HG03439 (cell line): ENCODE data around the gene KLF9.
"Not testable (repeated sequence)": the region's sequence is repeated elsewhere in the genome, so short reads cannot be mapped to it uniquely, and the experiment has no call there.

Experiments
- ATAC-seq: cut with Tn5 transposase; IDR thresholded peaks from one replicate; pipeline ENCODE4 v1.9.1; 2021; ENCODE audit warnings: mild to moderate bottlenecking, moderate library complexity; ENCODE audit not compliant: unreplicated experiment

KLF9 gene

DNA sequence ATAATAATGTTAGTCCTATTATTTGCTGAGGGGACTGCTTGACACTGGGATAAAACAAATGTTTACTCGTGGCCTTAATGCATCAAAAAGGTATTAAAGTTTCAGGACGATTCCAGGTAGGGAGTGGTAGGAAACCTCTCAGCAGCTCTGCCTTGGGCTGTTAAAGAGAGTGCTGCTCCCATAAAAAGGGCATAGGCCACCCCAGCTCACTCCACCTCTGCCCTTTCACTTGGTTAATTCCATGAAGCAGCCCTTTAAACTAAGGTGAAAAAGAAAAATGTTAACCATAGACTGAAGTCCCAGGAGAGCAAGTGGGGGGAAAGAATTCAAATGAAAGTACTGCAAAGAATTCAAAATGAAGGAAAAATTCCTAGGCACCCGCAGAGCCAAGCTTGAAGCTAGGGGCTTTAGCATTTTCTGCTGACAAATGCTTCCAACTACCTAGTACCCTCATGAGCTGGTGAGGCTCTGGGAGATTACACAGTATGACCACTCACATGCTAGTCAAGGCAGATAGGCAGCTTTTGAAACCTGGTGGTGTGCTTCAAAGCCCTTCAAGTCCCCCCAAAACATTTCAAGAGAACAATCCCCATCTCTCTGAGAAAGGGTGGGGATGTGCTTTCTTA lies 8.5 kb downstream of the KLF9 start:
- peak; percentile 8 for ATAC-seq

- ATAC-seq, result no peak
Measured at GRCh38 chr9:70404261-70404660, 10.2 kb downstream of the KLF9 start.

DNA sequence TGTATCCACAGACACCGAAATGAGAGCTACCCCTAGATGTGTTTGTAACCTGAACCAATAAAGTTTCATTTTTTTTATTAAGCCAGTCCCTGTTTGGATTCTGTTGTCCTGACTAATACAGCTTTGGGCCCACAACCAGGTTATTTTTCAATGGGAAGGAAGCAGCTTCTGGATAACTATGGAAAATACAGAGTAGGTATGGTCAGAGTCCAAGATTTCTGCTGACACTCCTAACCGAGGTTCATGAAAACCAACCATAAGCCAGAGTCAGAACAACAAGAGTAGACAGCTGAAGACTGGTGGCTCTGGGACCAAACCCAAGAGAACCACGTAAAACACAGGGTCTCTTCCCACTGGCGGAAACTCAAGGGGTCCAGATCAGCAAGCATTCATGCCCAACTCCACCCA lies 10.8 kb downstream of the KLF9 start:
- no peak for ATAC-seq

- ATAC-seq, result no peak
Measured at GRCh38 chr9:70403166-70403565, 11.3 kb downstream of the KLF9 start.

- no peak for ATAC-seq
Measured at GRCh38 chr9:70402213-70402612, 12.2 kb downstream of the KLF9 start.

- not testable (repeated sequence) for ATAC-seq
Measured at GRCh38 chr9:70401241-70401640, 13.2 kb downstream of the KLF9 start.

GRCh38 chr9:70400107-70400892 lies 14.2 kb downstream of the KLF9 start:
- no peak for ATAC-seq

GRCh38 chr9:70399141-70399540 lies 15.3 kb downstream of the KLF9 start:
- no peak for ATAC-seq

GRCh38 chr9:70398145-70398556 lies 16.3 kb downstream of the KLF9 start:
- ATAC-seq, result peak; percentile 98

GRCh38 chr9:70395652-70396051 lies 18.8 kb downstream of the KLF9 start:
- ATAC-seq, result no peak

GRCh38 chr9:70392850-70393249 lies 21.6 kb downstream of the KLF9 start:
- no peak for ATAC-seq

DNA sequence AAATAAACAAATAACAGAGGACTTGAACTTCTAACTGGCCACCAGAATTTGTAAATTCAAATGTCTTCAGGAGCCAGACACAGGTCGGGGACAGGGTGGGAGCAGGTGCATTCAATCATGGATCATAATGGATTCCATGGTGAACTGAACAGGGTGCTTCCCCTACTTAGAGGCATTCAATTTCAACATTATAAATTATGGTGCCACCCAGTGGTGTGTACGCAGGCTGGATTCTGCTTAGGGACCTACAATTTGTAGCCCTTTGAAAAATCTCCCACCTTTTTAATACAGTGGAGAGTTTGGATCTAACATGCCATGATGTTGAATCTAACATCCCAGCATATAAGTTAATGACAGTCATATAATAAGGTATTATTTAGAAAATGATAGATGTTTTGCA lies 22.3 kb downstream of the KLF9 start:
- no peak for ATAC-seq

GRCh38 chr9:70390933-70391341 lies 23.5 kb downstream of the KLF9 start:
- no peak for ATAC-seq

DNA sequence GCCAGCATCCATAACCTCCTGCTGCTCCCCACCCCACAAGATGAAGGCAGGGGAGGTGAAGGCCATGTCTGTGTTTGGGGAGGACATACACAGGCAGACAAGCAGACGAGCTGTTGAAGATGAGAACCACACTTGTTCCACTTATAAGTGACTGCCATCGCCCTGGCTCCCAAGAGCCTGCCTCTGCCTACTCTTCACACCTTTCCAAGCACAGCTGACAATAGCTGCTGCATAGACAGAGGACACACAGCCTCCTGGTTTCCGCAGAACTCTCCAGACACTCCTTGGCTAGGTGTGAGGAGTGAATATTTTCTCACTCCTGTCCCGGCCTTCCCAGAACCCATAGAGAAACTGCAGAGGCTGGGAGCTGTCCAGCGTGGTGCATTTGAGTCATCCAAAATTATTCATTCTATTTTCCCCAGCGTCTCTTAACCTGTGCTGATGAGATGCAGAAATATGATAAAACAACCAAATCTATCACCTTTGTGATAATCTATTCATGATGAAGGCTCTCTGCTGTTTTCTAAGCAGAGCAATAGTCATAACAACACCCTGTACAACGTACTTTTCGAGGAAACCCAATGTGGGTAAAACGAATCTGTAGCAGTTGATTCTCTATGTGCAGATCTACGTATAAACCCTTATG lies 24.7 kb downstream of the KLF9 start:
- ATAC-seq, result no peak

- ATAC-seq, result no peak
Measured at GRCh38 chr9:70389188-70389587, 25.3 kb downstream of the KLF9 start.

DNA sequence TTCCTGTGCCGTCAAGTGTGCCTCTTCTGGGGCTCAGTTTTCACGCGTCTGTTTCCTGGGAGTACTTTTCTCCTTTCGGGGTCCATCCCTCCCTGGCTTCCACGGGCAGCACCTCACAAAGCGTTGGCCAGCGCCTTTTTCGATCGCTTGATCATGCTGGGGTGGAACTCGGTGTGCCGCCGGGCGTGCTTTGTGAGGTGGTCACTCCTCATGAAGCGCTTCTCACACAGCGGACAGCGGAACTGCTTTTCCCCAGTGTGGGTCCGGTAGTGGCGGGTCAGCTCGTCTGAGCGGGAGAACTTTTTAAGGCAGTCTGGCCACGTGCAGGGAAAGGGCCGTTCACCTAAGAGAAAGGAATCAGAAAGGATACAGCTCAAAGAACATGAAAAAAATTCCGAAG lies 26.8 kb downstream of the KLF9 start:
- ATAC-seq, result no peak

GRCh38 chr9:70385426-70385825 lies 29.0 kb downstream of the KLF9 start:
- ATAC-seq, result no peak

DNA sequence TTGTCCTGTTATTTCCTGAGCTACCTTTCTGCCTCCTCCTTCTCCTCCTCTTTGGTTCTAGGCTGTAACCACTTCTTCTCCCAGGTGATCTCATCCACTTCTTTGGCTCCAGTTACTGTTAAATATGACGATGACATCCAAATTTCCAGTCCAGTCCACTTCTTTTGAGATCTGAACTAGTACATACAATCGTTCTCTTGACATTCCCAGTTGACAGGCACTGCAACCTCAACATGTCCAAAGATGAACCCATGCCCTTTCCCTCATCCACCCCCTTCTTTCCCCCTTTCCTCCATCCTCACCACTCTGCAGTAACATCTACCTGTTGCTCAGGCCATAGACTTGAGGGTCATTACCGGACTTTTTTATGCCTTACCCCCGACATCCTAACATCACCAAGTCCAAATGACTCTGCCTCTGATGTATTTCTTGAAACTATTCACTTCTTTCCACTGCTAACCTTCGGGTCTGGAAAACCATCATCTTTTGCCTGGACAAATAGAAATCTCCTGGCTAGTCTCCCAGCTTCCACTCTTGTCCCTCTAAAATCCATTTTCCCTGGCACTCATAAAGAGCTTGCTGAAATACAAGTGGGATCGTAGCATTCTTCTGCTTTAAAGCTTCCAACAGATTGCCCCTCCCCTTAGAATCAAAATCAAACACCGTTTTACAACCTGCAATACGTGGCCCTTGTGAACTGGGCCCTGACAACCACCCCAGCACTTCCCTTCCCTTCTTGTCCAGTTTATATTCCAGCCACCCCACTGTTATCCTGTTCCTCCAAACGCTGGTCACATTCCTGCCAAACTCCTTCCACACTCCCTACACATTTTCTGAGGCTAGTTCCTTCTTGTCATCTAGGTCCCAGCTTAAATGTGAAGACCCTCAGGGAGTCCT lies 31.5 kb downstream of the KLF9 start:
- ATAC-seq, result no peak

- ATAC-seq, result no peak
Measured at GRCh38 chr9:70382046-70382708, 32.3 kb downstream of the KLF9 start.

- ATAC-seq, result no peak
Measured at GRCh38 chr9:70374962-70375618, 39.4 kb downstream of the KLF9 start.
